Myometrial cell (primary cell): ENCODE measurements around the gene IL11RA. TPM values are rescaled to one million over a fixed set of nuclear protein-coding genes. Genes with fewer than 3 reads are reported as not detected.

ENCODE experiments used
- total RNA-seq: library from RNA; depleted of rRNA; stranded (reverse); fragments of >200 nt; gene quantifications from 2 replicates; pipeline ENCODE4 v1.2.3, GENCODE V29; 2015

The IL11RA gene
- total RNA-seq = 7.6 and 13.5 TPM in 2 replicates

GRCh38 chr9:34651876-34652601 lies at the start of gene IL11RA:
Gene IL11RA (plus strand): TSS chr9:34652185. CDS start chr9:34655218, 3,033 bp downstream.

DNA sequence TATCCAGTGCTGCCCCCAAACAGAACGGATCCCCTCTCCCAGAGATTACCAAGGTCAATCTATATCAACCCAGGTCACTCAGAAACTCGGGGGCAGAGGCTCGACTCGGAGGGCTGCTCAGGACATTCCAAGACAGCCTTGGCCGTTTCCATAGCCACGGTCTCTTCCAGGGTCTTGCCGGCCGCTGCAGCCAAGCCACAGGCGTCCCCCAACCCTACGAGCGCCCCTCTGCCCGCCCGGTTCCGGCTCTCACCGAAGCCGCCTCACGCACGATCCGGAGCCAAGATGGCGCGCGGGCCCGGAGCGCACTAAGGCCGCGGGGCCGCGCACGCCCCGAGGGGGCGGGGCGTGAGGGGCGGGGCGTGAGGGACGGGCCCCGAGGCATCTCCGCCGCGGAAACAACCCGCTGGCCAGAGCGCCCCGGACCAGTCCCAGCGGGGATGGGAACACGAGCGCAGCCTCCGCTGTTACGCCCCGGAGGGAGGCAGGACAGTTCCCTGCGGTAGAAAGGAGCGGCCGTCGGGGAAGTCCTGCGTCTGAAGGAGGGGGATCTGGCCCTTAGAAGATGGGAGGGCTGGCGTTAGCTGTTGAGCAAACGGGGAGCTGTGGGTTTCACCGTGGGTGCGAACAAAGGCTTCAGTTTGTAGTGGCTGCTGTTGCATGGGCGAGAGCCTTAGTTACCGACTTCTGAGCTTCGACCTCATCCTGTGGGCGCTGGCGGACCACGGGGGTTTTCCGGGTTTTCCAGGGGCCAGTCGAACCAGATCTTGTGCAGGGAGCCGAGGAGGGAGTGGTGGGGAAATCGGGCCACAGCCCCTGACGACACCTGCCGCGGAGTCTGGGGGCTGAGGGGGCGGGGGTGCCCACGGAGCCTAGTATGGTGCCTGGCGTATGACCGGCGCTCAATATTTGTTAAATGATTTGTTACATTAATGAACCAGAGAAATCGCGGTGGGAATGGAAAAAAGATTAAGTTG lies 39.9 kb upstream of the IL11RA start, which contains the start of gene RPP25L:
TSS of gene RPP25L (minus strand) at position 287 of the 977 bp plus-strand sequence. CDS start 801 bp downstream, outside the sequence.

DNA sequence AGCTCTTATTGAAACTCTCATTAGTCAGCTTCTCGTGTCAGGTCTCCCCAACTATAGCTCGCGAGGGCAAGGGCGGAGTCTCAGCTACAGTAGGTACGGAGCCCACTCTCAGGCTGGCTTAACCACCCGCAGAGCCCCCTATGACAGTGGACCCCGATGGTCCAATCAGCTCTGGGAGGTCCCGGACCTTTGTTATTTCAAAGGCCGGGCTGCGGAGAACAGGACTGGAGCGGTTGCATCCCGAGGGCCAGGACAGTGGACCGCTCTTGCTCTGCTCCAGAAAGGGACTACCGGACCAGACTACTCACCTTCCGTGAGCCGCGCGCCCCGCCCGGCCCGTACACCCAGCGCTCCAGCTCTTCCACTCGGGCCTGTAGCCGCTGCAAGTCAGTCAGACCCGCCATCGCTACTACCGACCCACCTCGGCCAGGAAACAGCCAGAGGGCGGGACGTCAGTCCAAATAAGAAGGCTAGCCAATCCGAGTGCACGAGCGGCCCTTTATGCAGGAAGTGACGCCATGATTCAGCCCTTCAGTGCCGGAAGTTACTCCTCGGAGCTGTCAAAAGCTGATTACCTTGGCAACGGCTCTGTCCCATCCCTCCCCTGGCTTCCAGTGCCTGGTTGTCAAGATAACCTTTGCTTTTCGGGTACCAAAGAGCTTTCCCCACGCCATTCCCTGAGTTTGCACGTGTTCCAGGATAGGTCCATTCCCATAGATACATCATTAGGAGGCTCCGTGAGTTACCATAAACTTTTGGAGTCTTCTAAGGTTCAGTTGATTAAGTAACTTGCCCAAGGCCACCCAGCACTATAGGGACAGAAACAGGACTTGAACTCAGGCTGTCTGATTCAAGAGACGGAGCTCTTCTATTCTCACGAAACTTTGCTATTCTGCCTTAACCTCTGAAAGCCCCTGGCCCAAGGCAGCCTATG lies 31.7 kb upstream of the IL11RA start, which contains the start of gene DCTN3:
TSS of gene DCTN3 (minus strand) at position 435 of the 934 bp plus-strand sequence. CDS start at position 404, 31 bp downstream.

GRCh38 chr9:34628656-34629490 lies 23.1 kb upstream of the IL11RA start, which contains the start of gene ARID3C:
Gene ARID3C (minus strand): TSS chr9:34629066. CDS start chr9:34628014, 1,052 bp downstream.

DNA sequence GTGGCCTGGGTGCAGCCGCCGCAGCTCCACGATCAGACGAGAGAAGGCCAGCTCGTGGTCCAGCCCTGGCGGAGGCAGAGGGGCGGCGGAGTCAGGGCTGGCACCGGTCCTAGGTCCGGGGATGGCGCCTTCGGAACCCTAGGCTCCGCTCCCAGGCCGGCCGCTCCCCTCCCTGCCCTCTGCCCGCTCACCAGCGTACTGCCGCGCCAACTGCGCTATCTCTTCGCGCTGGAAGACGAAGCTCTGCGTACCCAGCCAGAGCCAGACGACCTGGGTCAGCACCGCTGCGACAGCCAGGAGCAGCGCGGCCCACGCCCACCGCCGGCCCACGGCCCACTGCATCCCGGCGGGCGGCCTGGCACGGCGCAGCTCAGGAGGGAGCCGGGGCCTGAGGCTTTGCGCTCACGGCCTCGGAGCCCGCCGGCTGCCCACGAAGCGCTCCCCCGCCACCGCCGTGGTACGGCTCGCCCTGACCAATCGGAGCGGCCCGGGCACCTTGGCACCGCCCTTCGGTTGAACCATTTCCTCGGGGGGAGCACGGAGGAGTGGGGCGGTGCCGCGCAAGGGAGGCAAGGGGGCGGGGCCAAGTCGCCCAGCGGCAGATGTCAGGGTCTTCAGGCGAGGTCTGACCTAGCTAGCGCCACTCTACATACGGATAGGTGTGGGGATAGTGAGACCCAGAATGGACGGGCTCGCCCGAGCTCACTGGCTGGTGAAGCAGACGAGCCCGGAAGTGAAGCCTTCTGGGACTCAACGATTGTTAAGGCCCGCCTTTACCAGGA lies 14.4 kb upstream of the IL11RA start, which contains the start of gene SIGMAR1:
TSS of gene SIGMAR1 (minus strand) at position 432 of the 782 bp plus-strand sequence. CDS start at position 342, 90 bp downstream.

GRCh38 chr9:34646211-34647083 lies 5.5 kb upstream of the IL11RA start, which contains the start of gene GALT:
Gene GALT (plus strand): TSS chr9:34646675. CDS start chr9:34646705, 30 bp downstream.

GRCh38 chr9:34662526-34663302 lies 10.7 kb downstream of the IL11RA start, which contains the start of gene CCL27:
Gene CCL27 (minus strand): TSS chr9:34662657. CDS start chr9:34662633, 24 bp downstream.

GRCh38 chr9:34690983-34691935 lies 39.3 kb downstream of the IL11RA start, which contains the start of gene CCL19:
Gene CCL19 (minus strand): TSS chr9:34691276. CDS start chr9:34691139, 137 bp downstream.

DNA sequence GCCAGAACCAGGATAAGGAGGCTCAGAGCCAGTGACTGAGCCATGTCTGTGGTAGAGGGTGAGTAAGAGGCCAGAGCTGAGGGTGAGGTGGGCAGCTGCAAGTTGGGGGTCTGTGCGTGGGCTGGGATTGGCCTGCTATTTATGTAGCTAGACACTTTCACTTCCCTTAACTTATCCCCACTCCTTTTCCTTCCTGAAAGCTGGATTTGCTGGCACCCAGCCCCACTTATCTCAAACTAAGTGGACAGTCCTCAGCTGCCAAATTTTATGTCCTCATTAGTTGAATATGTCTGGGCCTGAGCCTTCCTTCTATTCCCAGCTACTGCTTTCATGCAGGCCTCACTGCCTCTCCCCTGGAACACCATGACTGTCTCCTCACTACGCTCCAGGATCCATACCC lies 58.0 kb downstream of the IL11RA start, which contains the start of gene CCL21:
TSS of gene CCL21 (minus strand) at position 114 of the 400 bp plus-strand sequence. CDS start at position 44, 70 bp downstream.

Other genes with a start within 250 kb of the IL11RA start
- 13.0 and 16.7 TPM in 2 replicates for gene FAM219A, start 193.6 kb upstream of the IL11RA start, total RNA-seq
- gene DNAI1, start 193.4 kb upstream of the IL11RA start, total RNA-seq = under 0.01 TPM in 1 of 2 replicates, not detected in the other
- gene ENHO, start 129.2 kb upstream of the IL11RA start, total RNA-seq = not detected in 2 replicates
- 0.86 TPM in 1 of 2 replicates, not detected in the other for gene CNTFR, start 62.5 kb upstream of the IL11RA start, total RNA-seq
- gene RPP25L, start 40.1 kb upstream of the IL11RA start, total RNA-seq = 32.6 and 43.8 TPM in 2 replicates
- 179 and 213 TPM in 2 replicates for gene DCTN3, start 31.7 kb upstream of the IL11RA start, total RNA-seq
- under 0.01 and 0.58 TPM in 2 replicates for gene ARID3C, start 23.1 kb upstream of the IL11RA start, total RNA-seq
- gene SIGMAR1, start 14.4 kb upstream of the IL11RA start, total RNA-seq = 201 and 244 TPM in 2 replicates
- 19.0 and 20.2 TPM in 2 replicates for gene GALT, start 5.5 kb upstream of the IL11RA start, total RNA-seq
- gene CCL27, start 10.5 kb downstream of the IL11RA start, total RNA-seq = 0.58 TPM in 1 of 2 replicates, not detected in the other
- not detected in 2 replicates for gene CCL19, start 39.1 kb downstream of the IL11RA start, total RNA-seq
- not detected in 2 replicates for gene CCL21, start 58.0 kb downstream of the IL11RA start, total RNA-seq